IMR-90 (cell line): ENCODE data around the gene NCR1.

Experiments
- BHLHE40 ChIP-seq: fragments of 150-350 bp; IDR thresholded peaks from 2 replicates; pipeline ENCODE4 v1.6.1; 2016; ENCODE audit warnings: mild to moderate bottlenecking, low read depth, low read length
- CEBPB ChIP-seq: IDR thresholded peaks from 2 replicates; pipeline ENCODE4 v1.6.1; 2012; ENCODE audit warnings: low read depth, low read length, improper control_type of control experiment
- CTCF ChIP-seq: conservative IDR thresholded peaks from 2 replicates; pipeline ENCODE4 v1.5.1; 2012; ENCODE audit warnings: mild to moderate bottlenecking, low read depth, low read length, improper control_type of control experiment
- ELK1 ChIP-seq: fragments of 150-350 bp; IDR thresholded peaks from 2 replicates; pipeline ENCODE4 v1.6.1; 2016; ENCODE audit warnings: low read depth, mild to moderate bottlenecking, low read length, moderate library complexity, borderline replicate concordance
- FOS ChIP-seq: fragments of 150-350 bp; IDR thresholded peaks from 2 replicates; pipeline ENCODE4 v1.6.1; 2016; ENCODE audit warnings: low read depth, low read length
- MAZ ChIP-seq: IDR thresholded peaks from 2 replicates; pipeline ENCODE4 v1.6.1; 2012; ENCODE audit warnings: low read depth, mild to moderate bottlenecking, low read length, improper control_type of control experiment, moderate library complexity, borderline replicate concordance
- MXI1 ChIP-seq: IDR thresholded peaks from 2 replicates; pipeline ENCODE4 v1.6.1; 2012; ENCODE audit warnings: low read depth, mild to moderate bottlenecking, low read length, moderate library complexity, borderline replicate concordance
- NFE2L2 ChIP-seq: fragments of 150-350 bp; IDR thresholded peaks from 2 replicates; pipeline ENCODE4 v1.6.1; 2016; ENCODE audit warnings: low read depth, mild to moderate bottlenecking, low read length
- POLR2A ChIP-seq: IDR thresholded peaks from 2 replicates; pipeline ENCODE4 v1.6.1; 2012; ENCODE audit warnings: mild to moderate bottlenecking, low read depth, low read length
- RAD21 ChIP-seq: IDR thresholded peaks from 2 replicates; pipeline ENCODE4 v1.6.1; 2012; ENCODE audit warnings: low read length, improper control_type of control experiment
- RCOR1 ChIP-seq: IDR thresholded peaks from 2 replicates; pipeline ENCODE4 v1.6.1; 2012; ENCODE audit warnings: mild to moderate bottlenecking, low read length, improper control_type of control experiment; ENCODE audit not compliant: insufficient replicate concordance
- RFX5 ChIP-seq: IDR thresholded peaks from 2 replicates; pipeline ENCODE4 v1.8.0; 2012; ENCODE audit warnings: low read depth, mild to moderate bottlenecking, low read length, moderate library complexity
- SMC3 ChIP-seq: fragments of 150-350 bp; IDR thresholded peaks from 2 replicates; pipeline ENCODE4 v1.6.1; 2016; ENCODE audit warnings: low read depth, mild to moderate bottlenecking, antibody characterized with exemption, low read length, moderate library complexity
- USF2 ChIP-seq: fragments of 150-350 bp; IDR thresholded peaks from 2 replicates; pipeline ENCODE4 v1.6.1; 2017; ENCODE audit warnings: mild to moderate bottlenecking, antibody characterized with exemption, low read length, low read depth

- no peak for TF ChIP-seq POLR2A
- no peak for TF ChIP-seq BHLHE40
- no peak for TF ChIP-seq CTCF
- no peak for TF ChIP-seq SMC3
- TF ChIP-seq RAD21: no peak
- TF ChIP-seq CEBPB: no peak
- TF ChIP-seq USF2: no peak
- no peak for TF ChIP-seq FOS
- no peak for TF ChIP-seq MAZ
- no peak for TF ChIP-seq NFE2L2
- no peak for TF ChIP-seq RFX5
- no peak for TF ChIP-seq RCOR1
- no peak for TF ChIP-seq ELK1
- no peak for TF ChIP-seq MXI1
These were observed 536 bp upstream of the NCR1 start for GRCh38 chr19:54905421-54905802.
